SU-DHL-6 (cell line): Measurements from ENCODE around the gene ZBTB16.

Source experiments
- H2AFZ ChIP-seq: fragments of 200-600 bp; sonication (generic); 2 replicates; pipeline ENCODE4 v1.6.1; 2014; ENCODE audit warnings: low read depth, mild to moderate bottlenecking, moderate library complexity, mixed read lengths, antibody characterized with exemption, low read length; ENCODE audit not compliant: severe bottlenecking
- H3F3A ChIP-seq: fragments of 200-600 bp; shearing (Covaris generic); 2 replicates; pipeline ENCODE4 v1.6.0; 2016; ENCODE audit warnings: antibody characterized with exemption, mild to moderate bottlenecking; ENCODE audit not compliant: insufficient read depth
- H3K27ac ChIP-seq: fragments of 200-600 bp; sonication (generic); 2 replicates; pipeline ENCODE4 v1.5.1; 2016; ENCODE audit warnings: low read depth, mild to moderate bottlenecking, low read length, moderate library complexity, mixed read lengths
- H3K27me3 ChIP-seq: fragments of 200-600 bp; sonication (generic), shearing (Covaris generic); 2 replicates; pipeline ENCODE4 v1.6.0; 2014; ENCODE audit warnings: mild to moderate bottlenecking, low read length
- H3K36me3 ChIP-seq: fragments of 200-600 bp; sonication (generic); 2 replicates; pipeline ENCODE4 v1.6.1; 2014; ENCODE audit warnings: mild to moderate bottlenecking, low read length, mixed read lengths
- H3K4me2 ChIP-seq: fragments of 300-600, 200-600 bp; shearing (Covaris generic), sonication (generic); 2 replicates; pipeline ENCODE4 v1.6.0; 2014; ENCODE audit warnings: low read length, low read depth, mild to moderate bottlenecking; ENCODE audit not compliant: poor library complexity, severe bottlenecking
- H3K4me3 ChIP-seq: fragments of 200-600 bp; sonication (generic); 2 replicates; pipeline ENCODE4 v1.5.1; 2014; ENCODE audit warnings: antibody characterized with exemption, low read length, mild to moderate bottlenecking, mixed read lengths; ENCODE audit not compliant: insufficient read depth, poor library complexity, severe bottlenecking
- H3K79me2 ChIP-seq: fragments of 200-600 bp; sonication (generic); 2 replicates; pipeline ENCODE4 v1.6.1; 2014; ENCODE audit warnings: mild to moderate bottlenecking, low read length, moderate library complexity; ENCODE audit not compliant: insufficient read depth
- H3K9ac ChIP-seq: fragments of 200-600 bp; sonication (generic); 2 replicates; pipeline ENCODE4 v1.7.0; 2014; ENCODE audit warnings: mild to moderate bottlenecking, low read length
- H3K9me2 ChIP-seq: fragments of 200-600 bp; sonication (generic); replicated peaks from 2 replicates; pipeline ENCODE4 v1.6.1; 2014; ENCODE audit warnings: low read length; ENCODE audit not compliant: insufficient read depth
- H3K9me3 ChIP-seq: fragments of 200-600 bp; sonication (generic); 2 replicates; pipeline ENCODE4 v1.6.1; 2014; ENCODE audit warnings: low read length, mixed read lengths; ENCODE audit not compliant: insufficient read depth
- H4K20me1 ChIP-seq: fragments of 200-600 bp; sonication (generic); 2 replicates; pipeline ENCODE4 v1.6.1; 2014; ENCODE audit warnings: low read depth, mild to moderate bottlenecking, antibody characterized with exemption, low read length, moderate library complexity, mixed read lengths
- CTCF ChIP-seq: fragments of 200-600 bp; sonication (generic); IDR thresholded peaks from one replicate; pipeline ENCODE4 v1.5.1; 2017; ENCODE audit warnings: antibody characterized with exemption, mild to moderate bottlenecking, low read length, moderate library complexity; ENCODE audit not compliant: insufficient read depth, poor library complexity, severe bottlenecking
- EZH2phosphoT487 ChIP-seq: fragments of 200-600 bp; sonication (generic), shearing (Covaris generic); conservative IDR thresholded peaks from 2 replicates; pipeline ENCODE4 v1.6.1; 2018; ENCODE audit warnings: mild to moderate bottlenecking, antibody characterized with exemption, low read length, moderate library complexity, mixed read lengths

ZBTB16 gene

GRCh38 chr11:114278342-114279065, 219.0 kb downstream of the ZBTB16 start:
- no peak overlapping the region for H3K4me2 ChIP-seq
- no peak for TF ChIP-seq CTCF
- TF ChIP-seq EZH2phosphoT487, result no peak
- no peaks in the 10 kb centered on the region for H3K27me3 ChIP-seq
- H3K4me3 ChIP-seq, result no peak overlapping the region
- no peaks in the 10 kb centered on the region for H3K9me3 ChIP-seq
- H3K9ac ChIP-seq, result no peak overlapping the region
- H3F3A ChIP-seq, result no peaks in the 10 kb centered on the region
- no peak overlapping the region for H2AFZ ChIP-seq
- H3K79me2 ChIP-seq, result no peaks in the 10 kb centered on the region
- no peaks in the 10 kb centered on the region for H3K9me2 ChIP-seq
- H3K27ac ChIP-seq, result no peak overlapping the region
- no peaks in the 10 kb centered on the region for H3K36me3 ChIP-seq
- no peaks in the 10 kb centered on the region for H4K20me1 ChIP-seq

GRCh38 chr11:114279792-114280546, 220.5 kb downstream of the ZBTB16 start:
- Histone ChIP-seq H3K36me3 (no peaks in the 10 kb centered on the region), H3K4me2 (no peak overlapping the region), H3K9me3 (no peaks in the 10 kb centered on the region), H3K9me2 (no peaks in the 10 kb centered on the region), H3K4me3 (no peak overlapping the region), H3K79me2 (no peaks in the 10 kb centered on the region), H3K27ac (no peak overlapping the region), H2AFZ (no peak overlapping the region), H3K27me3 (no peaks in the 10 kb centered on the region), H3F3A (no peaks in the 10 kb centered on the region), H4K20me1 (no peaks in the 10 kb centered on the region), H3K9ac (no peak overlapping the region)
- no peak for TF ChIP-seq CTCF
- no peak for TF ChIP-seq EZH2phosphoT487

- H3K9me2 ChIP-seq, result no peaks in the 10 kb centered on the region
- TF ChIP-seq EZH2phosphoT487, result no peak
- TF ChIP-seq CTCF, result no peak
- H3K79me2 ChIP-seq, result no peaks in the 10 kb centered on the region
- H3K27me3 ChIP-seq, result no peaks in the 10 kb centered on the region
- H3K9ac ChIP-seq, result no peak overlapping the region
- no peaks in the 10 kb centered on the region for H3K9me3 ChIP-seq
- no peak overlapping the region for H3K4me2 ChIP-seq
- no peak overlapping the region for H3K4me3 ChIP-seq
- H3K36me3 ChIP-seq, result no peaks in the 10 kb centered on the region
- no peaks in the 10 kb centered on the region for H4K20me1 ChIP-seq
- H3K27ac ChIP-seq, result no peak overlapping the region
- no peaks in the 10 kb centered on the region for H3F3A ChIP-seq
- H2AFZ ChIP-seq, result no peak overlapping the region
These were observed 221.2 kb downstream of the ZBTB16 start for GRCh38 chr11:114280696-114281095.
